ENCODE data around the gene BBS9. TPM values are rescaled to one million over a fixed set of nuclear protein-coding genes. Genes with fewer than 3 reads are reported as not detected.

BBS9 gene
- total and polyA plus RNA-seq, 4 donors: 2.3 to 9.5 (median 4.5) TPM

GRCh38 chr7:33177876-33178275 is 48.5 kb downstream of the BBS9 start:
- 72% methylated on average over 2 of the region's 2 CpGs for WGBS
- Histone ChIP-seq H3K4me3 (ENCODE audit: low read depth in 1 of 3, low read length in 3 of 3) (no peak overlapping the region), H3K9ac (ENCODE audit: low read depth in 1 of 2, low read length in 2 of 2) (no peak overlapping the region), H3K9me3 (ENCODE audit: control insufficient read depth in 4 of 4, low read length in 3 of 4) (no peaks in the 10 kb centered on the region), H3K4me1 (ENCODE audit: control insufficient read depth in 4 of 4, insufficient read depth in 4 of 4, low read length in 3 of 4) (peaks cover 0 to 4% (median under 1%) of the 10 kb centered on the region in 4 donors), H3K27me3 (ENCODE audit: control insufficient read depth in 4 of 4, insufficient read depth in 4 of 4, low read length in 3 of 4) (no peaks in the 10 kb centered on the region), H3K36me3 (ENCODE audit: control insufficient read depth in 4 of 4, insufficient read depth in 3 of 4, low read depth in 1 of 4, low read length in 3 of 4) (peaks cover 0 to 2% (median under 1%) of the 10 kb centered on the region in 4 donors), H3K27ac (ENCODE audit: low read depth in 1 of 2, low read length in 2 of 2) (no peak overlapping the region)
- DNase-seq (ENCODE audit: low spot score): no peak
- TF ChIP-seq, protein P1, sequence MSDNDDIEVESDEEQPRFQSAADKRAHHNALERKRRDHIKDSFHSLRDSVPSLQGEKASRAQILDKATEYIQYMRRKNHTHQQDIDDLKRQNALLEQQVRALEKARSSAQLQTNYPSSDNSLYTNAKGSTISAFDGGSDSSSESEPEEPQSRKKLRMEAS (IDR thresholded peaks at IDR 0.05): no peak
- TF ChIP-seq, protein P2, sequence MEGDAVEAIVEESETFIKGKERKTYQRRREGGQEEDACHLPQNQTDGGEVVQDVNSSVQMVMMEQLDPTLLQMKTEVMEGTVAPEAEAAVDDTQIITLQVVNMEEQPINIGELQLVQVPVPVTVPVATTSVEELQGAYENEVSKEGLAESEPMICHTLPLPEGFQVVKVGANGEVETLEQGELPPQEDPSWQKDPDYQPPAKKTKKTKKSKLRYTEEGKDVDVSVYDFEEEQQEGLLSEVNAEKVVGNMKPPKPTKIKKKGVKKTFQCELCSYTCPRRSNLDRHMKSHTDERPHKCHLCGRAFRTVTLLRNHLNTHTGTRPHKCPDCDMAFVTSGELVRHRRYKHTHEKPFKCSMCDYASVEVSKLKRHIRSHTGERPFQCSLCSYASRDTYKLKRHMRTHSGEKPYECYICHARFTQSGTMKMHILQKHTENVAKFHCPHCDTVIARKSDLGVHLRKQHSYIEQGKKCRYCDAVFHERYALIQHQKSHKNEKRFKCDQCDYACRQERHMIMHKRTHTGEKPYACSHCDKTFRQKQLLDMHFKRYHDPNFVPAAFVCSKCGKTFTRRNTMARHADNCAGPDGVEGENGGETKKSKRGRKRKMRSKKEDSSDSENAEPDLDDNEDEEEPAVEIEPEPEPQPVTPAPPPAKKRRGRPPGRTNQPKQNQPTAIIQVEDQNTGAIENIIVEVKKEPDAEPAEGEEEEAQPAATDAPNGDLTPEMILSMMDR (IDR thresholded peaks at IDR 0.05; ENCODE audit: low read depth, low read length, missing input control): no peak
- TF ChIP-seq YY1 (IDR thresholded peaks at IDR 0.05) (no peak), TAF1 (conservative IDR thresholded peaks at IDR 0.05) (no peak), FOXA2 (IDR thresholded peaks at IDR 0.05) (no peak), NR2F2 (IDR thresholded peaks at IDR 0.05) (no peak), HNF4A (conservative IDR thresholded peaks at IDR 0.05) (no peak), EGR1 (IDR thresholded peaks at IDR 0.05; ENCODE audit: low read depth in 2 of 2) (no peak), HNF4G (IDR thresholded peaks at IDR 0.05) (no peak), RXRA (IDR thresholded peaks at IDR 0.05) (no peak), RAD21 (IDR thresholded peaks at IDR 0.05) (no peak), GABPA (IDR thresholded peaks at IDR 0.05 in 1 of 2, conservative IDR thresholded peaks at IDR 0.05 in 1 of 2) (no peak), FOXA1 (IDR thresholded peaks at IDR 0.05) (no peak)
- TF ChIP-seq, protein P3, sequence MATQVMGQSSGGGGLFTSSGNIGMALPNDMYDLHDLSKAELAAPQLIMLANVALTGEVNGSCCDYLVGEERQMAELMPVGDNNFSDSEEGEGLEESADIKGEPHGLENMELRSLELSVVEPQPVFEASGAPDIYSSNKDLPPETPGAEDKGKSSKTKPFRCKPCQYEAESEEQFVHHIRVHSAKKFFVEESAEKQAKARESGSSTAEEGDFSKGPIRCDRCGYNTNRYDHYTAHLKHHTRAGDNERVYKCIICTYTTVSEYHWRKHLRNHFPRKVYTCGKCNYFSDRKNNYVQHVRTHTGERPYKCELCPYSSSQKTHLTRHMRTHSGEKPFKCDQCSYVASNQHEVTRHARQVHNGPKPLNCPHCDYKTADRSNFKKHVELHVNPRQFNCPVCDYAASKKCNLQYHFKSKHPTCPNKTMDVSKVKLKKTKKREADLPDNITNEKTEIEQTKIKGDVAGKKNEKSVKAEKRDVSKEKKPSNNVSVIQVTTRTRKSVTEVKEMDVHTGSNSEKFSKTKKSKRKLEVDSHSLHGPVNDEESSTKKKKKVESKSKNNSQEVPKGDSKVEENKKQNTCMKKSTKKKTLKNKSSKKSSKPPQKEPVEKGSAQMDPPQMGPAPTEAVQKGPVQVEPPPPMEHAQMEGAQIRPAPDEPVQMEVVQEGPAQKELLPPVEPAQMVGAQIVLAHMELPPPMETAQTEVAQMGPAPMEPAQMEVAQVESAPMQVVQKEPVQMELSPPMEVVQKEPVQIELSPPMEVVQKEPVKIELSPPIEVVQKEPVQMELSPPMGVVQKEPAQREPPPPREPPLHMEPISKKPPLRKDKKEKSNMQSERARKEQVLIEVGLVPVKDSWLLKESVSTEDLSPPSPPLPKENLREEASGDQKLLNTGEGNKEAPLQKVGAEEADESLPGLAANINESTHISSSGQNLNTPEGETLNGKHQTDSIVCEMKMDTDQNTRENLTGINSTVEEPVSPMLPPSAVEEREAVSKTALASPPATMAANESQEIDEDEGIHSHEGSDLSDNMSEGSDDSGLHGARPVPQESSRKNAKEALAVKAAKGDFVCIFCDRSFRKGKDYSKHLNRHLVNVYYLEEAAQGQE (IDR thresholded peaks at IDR 0.05): no peak
- TF ChIP-seq, protein P4, sequence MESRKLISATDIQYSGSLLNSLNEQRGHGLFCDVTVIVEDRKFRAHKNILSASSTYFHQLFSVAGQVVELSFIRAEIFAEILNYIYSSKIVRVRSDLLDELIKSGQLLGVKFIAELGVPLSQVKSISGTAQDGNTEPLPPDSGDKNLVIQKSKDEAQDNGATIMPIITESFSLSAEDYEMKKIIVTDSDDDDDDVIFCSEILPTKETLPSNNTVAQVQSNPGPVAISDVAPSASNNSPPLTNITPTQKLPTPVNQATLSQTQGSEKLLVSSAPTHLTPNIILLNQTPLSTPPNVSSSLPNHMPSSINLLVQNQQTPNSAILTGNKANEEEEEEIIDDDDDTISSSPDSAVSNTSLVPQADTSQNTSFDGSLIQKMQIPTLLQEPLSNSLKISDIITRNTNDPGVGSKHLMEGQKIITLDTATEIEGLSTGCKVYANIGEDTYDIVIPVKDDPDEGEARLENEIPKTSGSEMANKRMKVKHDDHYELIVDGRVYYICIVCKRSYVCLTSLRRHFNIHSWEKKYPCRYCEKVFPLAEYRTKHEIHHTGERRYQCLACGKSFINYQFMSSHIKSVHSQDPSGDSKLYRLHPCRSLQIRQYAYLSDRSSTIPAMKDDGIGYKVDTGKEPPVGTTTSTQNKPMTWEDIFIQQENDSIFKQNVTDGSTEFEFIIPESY (IDR thresholded peaks at IDR 0.05): no peak

- DNase-seq (ENCODE audit: low spot score): no peak
- 98% methylated on average over 2 of the region's 2 CpGs for WGBS
These were observed 50.2 kb downstream of the BBS9 start for GRCh38 chr7:33179519-33179918.

More at GRCh38 chr7:33179519-33179918, 50.2 kb downstream of the BBS9 start:
- H3K4me1 ChIP-seq (ENCODE audit: control insufficient read depth in 4 of 4, insufficient read depth in 4 of 4, low read length in 3 of 4): peaks cover 0 to 4% (median under 1%) of the 10 kb centered on the region in 4 donors
- no peak overlapping the region for H3K4me3 ChIP-seq (ENCODE audit: low read depth in 1 of 3, low read length in 3 of 3)
- peaks cover 0 to 2% (median under 1%) of the 10 kb centered on the region in 4 donors for H3K36me3 ChIP-seq (ENCODE audit: control insufficient read depth in 4 of 4, insufficient read depth in 3 of 4, low read depth in 1 of 4, low read length in 3 of 4)
- no peak for TF ChIP-seq TAF1 (conservative IDR thresholded peaks at IDR 0.05)
- no peak for TF ChIP-seq RAD21 (IDR thresholded peaks at IDR 0.05)
- TF ChIP-seq, protein P2 (IDR thresholded peaks at IDR 0.05; ENCODE audit: low read depth, low read length, missing input control): no peak
- TF ChIP-seq FOXA1 (IDR thresholded peaks at IDR 0.05): no peak
- no peak for TF ChIP-seq GABPA (IDR thresholded peaks at IDR 0.05 in 1 of 2, conservative IDR thresholded peaks at IDR 0.05 in 1 of 2)
- no peak for TF ChIP-seq FOXA2 (IDR thresholded peaks at IDR 0.05)
- no peak for TF ChIP-seq NR2F2 (IDR thresholded peaks at IDR 0.05)
- no peak for TF ChIP-seq ATF3 (IDR thresholded peaks at IDR 0.05)
- no peak for TF ChIP-seq YY1 (IDR thresholded peaks at IDR 0.05)
- TF ChIP-seq RXRA (IDR thresholded peaks at IDR 0.05): no peak
- TF ChIP-seq HNF4G (IDR thresholded peaks at IDR 0.05): no peak
- H3K27me3 ChIP-seq (ENCODE audit: control insufficient read depth in 4 of 4, insufficient read depth in 4 of 4, low read length in 3 of 4): no peaks in the 10 kb centered on the region
- H3K9me3 ChIP-seq (ENCODE audit: control insufficient read depth in 4 of 4, low read length in 3 of 4): no peaks in the 10 kb centered on the region
- H3K9ac ChIP-seq (ENCODE audit: low read depth in 1 of 2, low read length in 2 of 2): no peak overlapping the region
- H3K27ac ChIP-seq (ENCODE audit: low read depth in 1 of 2, low read length in 2 of 2): no peak overlapping the region
